Progenitor cell of endocrine pancreas (in vitro differentiated cells): ENCODE measurements around the gene SERTAD2. TPM values are rescaled to one million over a fixed set of nuclear protein-coding genes. Genes with fewer than 3 reads are reported as not detected.
A peak's percentile ranks its signal among the peaks of the same experiment; 100 is the strongest.

ENCODE experiments used
- DNase-seq: peaks from one replicate; pipeline ENCODE4 v3.0.0; 2021; ENCODE audit warnings: low spot score; ENCODE audit not compliant: unreplicated experiment
- H3K27ac Mint-ChIP-seq: 2 replicates; pipeline ENCODE4 v1.8.0; 2021; ENCODE audit warnings: mild to moderate bottlenecking, moderate library complexity, mixed read lengths
- H3K27me3 Mint-ChIP-seq: 2 replicates; pipeline ENCODE4 v1.8.0; 2021; ENCODE audit warnings: mixed read lengths
- H3K36me3 Mint-ChIP-seq: 2 replicates; pipeline ENCODE4 v1.8.0; 2022; ENCODE audit warnings: mixed read lengths; ENCODE audit not compliant: insufficient read depth
- H3K4me1 Mint-ChIP-seq: 2 replicates; pipeline ENCODE4 v1.8.0; 2021; ENCODE audit warnings: low read depth, mixed read lengths
- H3K4me3 Mint-ChIP-seq: 2 replicates; pipeline ENCODE4 v1.8.0; 2021; ENCODE audit warnings: low read depth, mild to moderate bottlenecking, moderate library complexity, mixed read lengths
- H3K9me3 Mint-ChIP-seq: 2 replicates; pipeline ENCODE4 v1.8.0; 2021; ENCODE audit warnings: low read depth, mixed read lengths
- total RNA-seq: library from RNA; stranded (reverse); gene quantifications from 2 replicates; pipeline ENCODE4 v1.2.1, GENCODE V29; 2021
- TF ChIP-seq, protein P1 (sequence below): fragments of 200-600 bp; sonication (generic); IDR thresholded peaks from one replicate; pipeline ENCODE4 v1.5.0; 2021; ENCODE audit warnings: antibody characterized with exemption, mild to moderate bottlenecking; ENCODE audit not compliant: unreplicated experiment

Gene SERTAD2
- total RNA-seq, 1 donor from 2014 or later = 19.0 TPM

GRCh38 chr2:64640153-64641044 lies 13.3 kb downstream of the SERTAD2 start:
- Mint-ChIP-seq H3K9me3 (no peaks in the 10 kb centered on the region), H3K4me1 (peaks cover 59% of the 10 kb centered on the region), H3K4me3 (no peak overlapping the region), H3K27me3 (no peaks in the 10 kb centered on the region), H3K36me3 (peaks cover 9% of the 10 kb centered on the region), H3K27ac (peak overlapping the region; percentile 78)
- DNase-seq = no peak
- TF ChIP-seq, protein P1, sequence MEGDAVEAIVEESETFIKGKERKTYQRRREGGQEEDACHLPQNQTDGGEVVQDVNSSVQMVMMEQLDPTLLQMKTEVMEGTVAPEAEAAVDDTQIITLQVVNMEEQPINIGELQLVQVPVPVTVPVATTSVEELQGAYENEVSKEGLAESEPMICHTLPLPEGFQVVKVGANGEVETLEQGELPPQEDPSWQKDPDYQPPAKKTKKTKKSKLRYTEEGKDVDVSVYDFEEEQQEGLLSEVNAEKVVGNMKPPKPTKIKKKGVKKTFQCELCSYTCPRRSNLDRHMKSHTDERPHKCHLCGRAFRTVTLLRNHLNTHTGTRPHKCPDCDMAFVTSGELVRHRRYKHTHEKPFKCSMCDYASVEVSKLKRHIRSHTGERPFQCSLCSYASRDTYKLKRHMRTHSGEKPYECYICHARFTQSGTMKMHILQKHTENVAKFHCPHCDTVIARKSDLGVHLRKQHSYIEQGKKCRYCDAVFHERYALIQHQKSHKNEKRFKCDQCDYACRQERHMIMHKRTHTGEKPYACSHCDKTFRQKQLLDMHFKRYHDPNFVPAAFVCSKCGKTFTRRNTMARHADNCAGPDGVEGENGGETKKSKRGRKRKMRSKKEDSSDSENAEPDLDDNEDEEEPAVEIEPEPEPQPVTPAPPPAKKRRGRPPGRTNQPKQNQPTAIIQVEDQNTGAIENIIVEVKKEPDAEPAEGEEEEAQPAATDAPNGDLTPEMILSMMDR = no peak

GRCh38 chr2:64639691-64640090 lies 14.0 kb downstream of the SERTAD2 start:
- Mint-ChIP-seq H3K27ac (peak overlapping the region; percentile 78), H3K27me3 (no peaks in the 10 kb centered on the region), H3K4me1 (peaks cover 53% of the 10 kb centered on the region), H3K9me3 (no peaks in the 10 kb centered on the region), H3K36me3 (peaks cover 9% of the 10 kb centered on the region), H3K4me3 (no peak overlapping the region)
- no peak for DNase-seq
- TF ChIP-seq, protein P1 = no peak

- no peak overlapping the region for H3K4me3 Mint-ChIP-seq
- DNase-seq = no peak
- H3K9me3 Mint-ChIP-seq = no peaks in the 10 kb centered on the region
- no peaks in the 10 kb centered on the region for H3K27me3 Mint-ChIP-seq
- TF ChIP-seq, protein P1 = no peak
- H3K4me1 Mint-ChIP-seq = peaks cover 45% of the 10 kb centered on the region
- peaks cover 9% of the 10 kb centered on the region for H3K36me3 Mint-ChIP-seq
- H3K27ac Mint-ChIP-seq = peak overlapping the region; percentile 29
These were observed 15.1 kb downstream of the SERTAD2 start for GRCh38 chr2:64638502-64639120.

DNA sequence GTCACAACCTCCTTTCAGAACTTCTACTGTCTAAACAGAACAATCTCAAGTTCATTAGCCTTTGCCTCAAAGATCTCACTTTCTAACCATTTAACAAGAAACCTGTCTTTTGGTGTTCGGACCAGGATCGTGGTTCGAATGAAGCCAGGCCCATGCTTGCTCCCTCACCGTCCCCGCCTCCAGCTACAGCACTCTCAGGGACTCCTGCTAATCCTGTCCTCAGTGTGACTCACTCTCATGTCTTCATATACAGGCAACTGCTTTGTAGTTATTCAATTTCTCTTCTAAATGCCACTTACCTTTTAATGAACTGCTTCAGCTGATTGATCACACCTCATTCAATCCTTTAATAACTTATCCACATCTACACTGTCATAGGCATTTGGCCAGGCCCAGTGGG lies 15.8 kb downstream of the SERTAD2 start:
- Mint-ChIP-seq H3K36me3 (peaks cover 11% of the 10 kb centered on the region), H3K27ac (no peak overlapping the region), H3K4me1 (peaks cover 44% of the 10 kb centered on the region), H3K9me3 (no peaks in the 10 kb centered on the region), H3K4me3 (no peak overlapping the region), H3K27me3 (no peaks in the 10 kb centered on the region)
- DNase-seq = no peak
- TF ChIP-seq, protein P1 = no peak

DNA sequence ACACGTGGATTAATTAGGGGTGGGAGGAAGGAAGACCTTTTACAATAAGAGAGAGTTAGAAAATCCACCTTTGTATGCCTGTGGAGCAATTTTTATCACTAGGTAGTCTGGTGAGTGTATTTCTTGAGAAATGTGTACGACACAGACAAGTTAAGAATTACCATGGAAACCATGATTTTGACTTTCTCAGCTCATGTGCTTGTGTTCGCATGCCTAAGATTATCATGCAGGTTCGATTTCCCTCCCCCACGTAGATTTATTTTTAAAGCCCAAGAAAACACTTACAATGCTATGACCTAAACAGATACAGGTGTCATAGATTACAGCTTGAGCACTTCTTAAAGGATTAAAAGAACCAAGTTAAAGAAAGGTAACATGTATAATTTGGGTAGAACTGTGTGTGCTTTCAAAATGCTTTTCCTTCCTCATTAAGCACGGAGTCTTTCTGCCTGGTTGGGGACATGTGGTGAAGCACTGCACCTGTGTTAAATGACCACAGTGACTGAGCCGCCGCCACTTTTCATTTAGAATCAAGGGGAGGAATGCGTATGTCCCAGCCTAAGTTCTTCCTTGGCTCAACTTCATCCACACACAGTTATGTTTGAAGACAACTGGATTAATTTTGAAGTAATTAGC lies 16.6 kb downstream of the SERTAD2 start:
- H3K4me3 Mint-ChIP-seq = no peak overlapping the region
- no peaks in the 10 kb centered on the region for H3K27me3 Mint-ChIP-seq
- H3K36me3 Mint-ChIP-seq = peaks cover 12% of the 10 kb centered on the region
- TF ChIP-seq, protein P1 = no peak
- peaks cover 41% of the 10 kb centered on the region for H3K4me1 Mint-ChIP-seq
- no peak overlapping the region for H3K27ac Mint-ChIP-seq
- no peak for DNase-seq
- H3K9me3 Mint-ChIP-seq = no peaks in the 10 kb centered on the region
